Liver (tissue), 9 donors: ENCODE data around the gene TEP1. TPM values are rescaled to one million over a fixed set of nuclear protein-coding genes. Genes with fewer than 3 reads are reported as not detected.
"Not testable (repeated sequence)": the region's sequence is repeated elsewhere in the genome, so short reads cannot be mapped to it uniquely, and the experiment has no call there.

ENCODE experiments used
- DNase-seq: peaks from one replicate; pipeline ENCODE4 v3.0.0-alpha.2; 2017; ENCODE audit warnings: low spot score
- H3K27ac ChIP-seq, 2 donors: one replicate each; pipeline ENCODE4 v1.7.0; 2013; ENCODE audit warnings: inconsistent platforms in 2 of 2, low read length in 2 of 2, control low read depth in 1 of 2, low read depth in 1 of 2, mild to moderate bottlenecking in 1 of 2
- H3K27me3 ChIP-seq, 4 donors: one replicate each; pipeline versions ENCODE4 v1.6.1 to v1.7.0; 2013; ENCODE audit warnings: low read length in 3 of 4, inconsistent platforms in 1 of 4, mild to moderate bottlenecking in 1 of 4, moderate library complexity in 1 of 4; ENCODE audit not compliant: control insufficient read depth in 4 of 4, insufficient read depth in 4 of 4
- H3K36me3 ChIP-seq, 4 donors: one replicate each; pipeline versions ENCODE4 v1.6.1 to v1.7.0; 2013; ENCODE audit warnings: low read length in 3 of 4, mild to moderate bottlenecking in 3 of 4, low read depth in 1 of 4, moderate library complexity in 1 of 4; ENCODE audit not compliant: control insufficient read depth in 4 of 4, insufficient read depth in 3 of 4
- H3K4me1 ChIP-seq, 4 donors: one replicate each; pipeline versions ENCODE4 v1.6.1 to v1.7.0; 2013; ENCODE audit warnings: low read length in 3 of 4, mild to moderate bottlenecking in 3 of 4, moderate library complexity in 1 of 4; ENCODE audit not compliant: control insufficient read depth in 4 of 4, insufficient read depth in 4 of 4
- H3K4me3 ChIP-seq, 3 donors: one replicate each; pipeline versions ENCODE4 v1.6.1 to v1.7.0; 2013; ENCODE audit warnings: low read length in 3 of 3, control low read depth in 1 of 3, low read depth in 1 of 3, mild to moderate bottlenecking in 1 of 3
- H3K9ac ChIP-seq, 2 donors: one replicate each; pipeline ENCODE4 v1.7.0; 2013; ENCODE audit warnings: low read length in 2 of 2, mild to moderate bottlenecking in 2 of 2, moderate library complexity in 2 of 2, control low read depth in 1 of 2, low read depth in 1 of 2
- H3K9me3 ChIP-seq, 4 donors: one replicate each; pipeline versions ENCODE4 v1.6.1 to v1.7.0; 2013; ENCODE audit warnings: low read length in 3 of 4; ENCODE audit not compliant: control insufficient read depth in 4 of 4
- ATF3 ChIP-seq: IDR thresholded peaks from 2 replicates; pipeline ENCODE4 v1.6.1; 2016; ENCODE audit warnings: antibody characterized with exemption
- CTCF ChIP-seq: fragments of 150-350 bp; IDR thresholded peaks from 2 replicates; pipeline ENCODE4 v1.5.1; 2017; ENCODE audit warnings: improper control_type of control experiment, low read depth, low read length; ENCODE audit not compliant: missing input control
- EGR1 ChIP-seq, 2 donors: IDR thresholded peaks; 2 replicates each; pipeline ENCODE4 v1.6.1; 2016 to 2018; ENCODE audit warnings: antibody characterized with exemption in 2 of 2, low read depth in 2 of 2
- FOXA1 ChIP-seq: IDR thresholded peaks from 2 replicates; pipeline ENCODE4 v1.6.1; 2016; ENCODE audit warnings: antibody characterized with exemption
- FOXA2 ChIP-seq: IDR thresholded peaks from 2 replicates; pipeline ENCODE4 v1.6.1; 2016; ENCODE audit warnings: antibody characterized with exemption
- GABPA ChIP-seq, 2 donors: IDR thresholded peaks in 1 of 2; conservative IDR thresholded peaks in 1 of 2; 2 replicates each; pipeline ENCODE4 v1.6.1; 2016; ENCODE audit warnings: antibody characterized with exemption in 2 of 2, mild to moderate bottlenecking in 1 of 2, moderate library complexity in 1 of 2
- HNF4A ChIP-seq, 2 donors: conservative IDR thresholded peaks; 2 replicates each; pipeline ENCODE4 v1.6.1; 2016; ENCODE audit warnings: antibody characterized with exemption in 2 of 2, mild to moderate bottlenecking in 2 of 2
- HNF4G ChIP-seq: IDR thresholded peaks from 2 replicates; pipeline ENCODE4 v1.6.1; 2016; ENCODE audit warnings: antibody characterized with exemption
- JUND ChIP-seq, 2 donors: IDR thresholded peaks; 2 replicates each; pipeline ENCODE4 v1.6.1; 2016; ENCODE audit warnings: antibody characterized with exemption in 2 of 2
- MAX ChIP-seq: IDR thresholded peaks from 2 replicates; pipeline ENCODE4 v1.6.1; 2016; ENCODE audit warnings: antibody characterized with exemption
- NR2F2 ChIP-seq: IDR thresholded peaks from 2 replicates; pipeline ENCODE4 v1.6.1; 2016; ENCODE audit warnings: antibody characterized with exemption
- RAD21 ChIP-seq, 2 donors: IDR thresholded peaks; 2 replicates each; pipeline ENCODE4 v1.6.1; 2016; ENCODE audit warnings: antibody characterized with exemption in 2 of 2, mild to moderate bottlenecking in 2 of 2
- REST ChIP-seq: IDR thresholded peaks from 2 replicates; pipeline ENCODE4 v1.6.1; 2016; ENCODE audit warnings: antibody characterized with exemption, mild to moderate bottlenecking
- RXRA ChIP-seq, 2 donors: IDR thresholded peaks; 2 replicates each; pipeline ENCODE4 v1.6.1; 2017 to 2018; ENCODE audit warnings: antibody characterized with exemption in 2 of 2, mild to moderate bottlenecking in 1 of 2
- SP1 ChIP-seq: IDR thresholded peaks from 2 replicates; pipeline ENCODE4 v1.6.1; 2018; ENCODE audit warnings: antibody characterized with exemption, mild to moderate bottlenecking
- TAF1 ChIP-seq: conservative IDR thresholded peaks from 2 replicates; pipeline ENCODE4 v1.6.1; 2016; ENCODE audit warnings: antibody characterized with exemption, mild to moderate bottlenecking
- YY1 ChIP-seq: IDR thresholded peaks from 2 replicates; pipeline ENCODE4 v1.6.1; 2016; ENCODE audit warnings: antibody characterized with exemption, mild to moderate bottlenecking
- ZBTB33 ChIP-seq: IDR thresholded peaks from 2 replicates; pipeline ENCODE4 v1.6.1; 2016; ENCODE audit warnings: antibody characterized with exemption
- WGBS: extraction: QIAGEN DNeasy Blood & Tissue Kit; methylation state at CpG from one replicate; pipeline ENCODE4 v1.1.7; 2013; 5-methylcytosine and 5-hydroxymethylcytosine counted together
- polyA plus RNA-seq, 2 donors: library from polyadenylated mRNA; stranded (reverse) in 1 of 2; unstranded in 1 of 2; fragments of 200-250 nt in 1 of 2; fragments of >200 nt in 1 of 2; fragmentation: Nextera tagmentation in 1 of 2; extraction: Ambion mirVana in 1 of 2; gene quantifications; one replicate each; pipeline versions ENCODE4 v1.2.1 to v1.2.3, GENCODE V29; 2013 to 2015
- total RNA-seq, 2 donors: library from RNA; depleted of rRNA; stranded (reverse); fragments of >200 nt; gene quantifications; one replicate each; pipeline ENCODE4 v1.2.3, GENCODE V29; 2014
- donor health status: healthy.
- donor health status: healthy.
- donor health status: healthy.
- donor health status: healthy.
- donor health status: healthy.

TEP1 gene
- total and polyA plus RNA-seq, 4 donors: 3.9 to 20.7 (median 7.6) TPM

- Histone ChIP-seq H3K36me3 (peaks cover 8 to 55% (median 48%) of the 10 kb centered on the region in 4 donors), H3K4me3 (no peak overlapping the region), H3K27me3 (no peaks in the 10 kb centered on the region), H3K4me1 (no peaks in the 10 kb centered on the region), H3K9me3 (no peaks in the 10 kb centered on the region), H3K9ac (no peak overlapping the region), H3K27ac (no peak overlapping the region)
- TF ChIP-seq ZBTB33: no peak
- TF ChIP-seq SP1: no peak
- TF ChIP-seq JUND (IDR thresholded peaks at IDR 0.05): no peak
- no peak for TF ChIP-seq HNF4A (conservative IDR thresholded peaks at IDR 0.05)
- TF ChIP-seq TAF1: no peak
- TF ChIP-seq ATF3: no peak
- no peak for TF ChIP-seq RXRA (IDR thresholded peaks at IDR 0.05)
- no peak for TF ChIP-seq GABPA (IDR thresholded peaks at IDR 0.05 in 1 of 2, conservative IDR thresholded peaks at IDR 0.05 in 1 of 2)
- no peak for TF ChIP-seq CTCF
- no peak for TF ChIP-seq FOXA2
- no peak for TF ChIP-seq NR2F2
- TF ChIP-seq REST: no peak
- TF ChIP-seq FOXA1: no peak
- TF ChIP-seq RAD21 (IDR thresholded peaks at IDR 0.05): no peak
- TF ChIP-seq MAX: no peak
- no peak for TF ChIP-seq EGR1 (IDR thresholded peaks at IDR 0.05; ENCODE audit: low read depth in 2 of 2)
- no peak for TF ChIP-seq HNF4G
- no peak for TF ChIP-seq YY1
- 94% methylated on average over 5 of the region's 5 CpGs for WGBS
- DNase-seq: no peak
Observed at GRCh38 chr14:20446889-20447288, 33.6 kb upstream of the TEP1 start.

GRCh38 chr14:20443650-20444049, 30.3 kb upstream of the TEP1 start:
- WGBS: 65% methylated on average over 2 of the region's 4 CpGs
- not testable (repeated sequence) for H3K27ac ChIP-seq

More at GRCh38 chr14:20443650-20444049, 30.3 kb upstream of the TEP1 start:
- not testable (repeated sequence) for H3K27me3 ChIP-seq, H3K4me1 ChIP-seq, DNase-seq, H3K4me3 ChIP-seq, H3K9ac ChIP-seq, H3K9me3 ChIP-seq
- peaks cover 3 to 35% (median 27%) of the 10 kb centered on the region in 4 donors for H3K36me3 ChIP-seq
